ENCODE measurements around the gene ASAP2.

Gene ASAP2

DNA sequence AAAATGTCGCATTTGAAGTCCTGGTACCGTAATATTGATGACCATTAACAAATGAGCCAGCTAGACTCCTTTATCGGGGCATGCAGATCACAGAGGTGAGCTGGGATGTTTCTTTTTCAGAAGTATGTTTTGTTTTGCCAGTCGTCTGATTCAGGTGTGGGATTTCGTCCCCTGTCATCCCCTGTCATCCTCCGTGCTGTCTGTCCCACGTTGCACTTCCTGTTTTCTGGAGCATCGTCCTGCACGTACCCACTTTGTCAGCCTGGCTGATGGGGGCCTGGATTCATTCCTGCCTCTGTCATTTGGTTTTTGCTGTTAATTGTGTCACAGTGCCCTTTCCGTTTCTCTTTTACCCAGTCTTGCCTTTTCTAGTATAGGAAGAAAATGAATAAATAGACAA, 72.8 kb downstream of the ASAP2 start:
- DNase-seq, result no peak

DNA sequence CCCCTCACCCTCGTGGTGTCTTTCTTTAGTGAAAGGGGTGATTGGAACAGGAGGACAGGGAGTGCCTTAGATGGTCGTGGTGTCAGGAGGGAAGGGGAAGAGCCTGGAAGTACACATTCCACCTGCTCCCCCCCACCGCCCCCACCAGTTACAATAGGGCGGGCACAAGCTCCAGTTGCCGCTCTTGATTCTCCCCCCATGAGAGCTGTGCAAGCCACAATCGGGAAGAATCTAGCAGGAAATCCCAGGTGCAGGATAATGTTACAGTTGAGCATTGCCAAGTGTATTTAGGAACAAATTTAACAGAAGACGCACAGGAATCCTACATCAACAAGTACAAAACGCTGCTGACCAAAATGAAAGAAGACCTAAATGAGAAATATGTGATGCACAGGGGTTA, 73.6 kb downstream of the ASAP2 start:
- no peak for DNase-seq

DNA sequence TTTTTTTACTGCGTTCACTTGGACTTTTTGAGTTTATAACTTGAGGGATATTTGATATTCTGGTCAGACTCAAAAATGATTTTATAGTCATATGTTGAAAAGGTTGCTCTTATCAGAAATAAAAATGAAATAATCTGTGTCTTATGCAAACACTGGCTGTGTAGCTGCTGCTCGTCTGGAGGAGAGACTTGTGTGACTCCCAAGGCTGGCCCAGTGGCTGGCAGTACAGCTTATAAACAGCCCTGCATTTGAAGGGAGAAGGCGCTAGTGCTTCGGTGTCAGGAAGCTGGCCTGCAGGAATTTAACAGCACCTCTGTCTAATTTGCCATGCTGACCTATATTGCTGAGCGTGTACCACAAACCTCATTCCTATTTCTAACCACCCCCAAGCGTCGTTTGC, 74.5 kb downstream of the ASAP2 start:
- no peak for DNase-seq

DNA sequence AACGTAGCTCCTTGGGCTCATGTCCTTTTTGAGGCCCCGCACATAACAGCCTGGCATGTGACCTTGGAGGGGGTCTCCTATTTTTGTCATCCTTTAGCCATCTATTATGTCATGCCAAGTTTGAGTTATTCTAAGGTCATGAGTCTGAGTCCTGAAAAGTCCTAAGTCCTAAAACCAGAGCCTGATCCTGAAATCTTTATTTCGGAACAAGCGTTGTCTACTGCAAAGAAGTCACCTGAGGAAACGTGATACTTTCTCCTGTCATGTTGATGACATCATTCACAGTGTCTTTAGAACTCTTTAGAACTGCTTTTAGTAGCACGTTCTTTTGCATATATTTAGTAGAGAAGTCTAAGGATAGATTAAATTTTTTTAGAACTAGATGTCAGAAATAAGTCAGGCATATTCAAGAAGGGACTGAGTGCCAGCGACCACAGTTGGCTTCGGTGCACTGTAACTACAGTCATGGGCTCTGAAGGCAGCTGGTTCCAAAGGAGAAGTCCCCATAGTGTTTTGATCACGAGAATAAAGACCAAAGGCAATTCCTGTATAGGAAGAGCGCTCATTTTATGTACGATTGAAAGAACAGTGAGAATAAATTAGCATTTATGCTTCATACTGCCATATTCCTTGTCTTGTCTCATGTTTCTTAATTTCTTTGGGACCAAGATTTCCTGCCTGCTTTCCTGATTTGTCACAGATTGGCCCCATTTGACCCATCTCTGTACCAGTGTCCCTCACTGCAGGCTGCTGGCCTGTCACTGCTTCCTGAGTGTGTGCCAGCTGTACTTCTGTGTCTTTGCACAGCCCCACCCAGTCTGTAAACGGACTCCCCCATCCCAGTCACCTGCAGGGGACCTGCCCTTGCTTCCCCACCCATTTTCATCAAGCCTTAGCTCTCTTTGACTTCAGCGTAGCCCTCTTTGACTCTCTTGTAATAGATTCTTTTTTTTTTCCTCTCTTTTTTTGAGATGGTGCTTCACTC, 75.8 kb downstream of the ASAP2 start:
- no peak for DNase-seq

DNA sequence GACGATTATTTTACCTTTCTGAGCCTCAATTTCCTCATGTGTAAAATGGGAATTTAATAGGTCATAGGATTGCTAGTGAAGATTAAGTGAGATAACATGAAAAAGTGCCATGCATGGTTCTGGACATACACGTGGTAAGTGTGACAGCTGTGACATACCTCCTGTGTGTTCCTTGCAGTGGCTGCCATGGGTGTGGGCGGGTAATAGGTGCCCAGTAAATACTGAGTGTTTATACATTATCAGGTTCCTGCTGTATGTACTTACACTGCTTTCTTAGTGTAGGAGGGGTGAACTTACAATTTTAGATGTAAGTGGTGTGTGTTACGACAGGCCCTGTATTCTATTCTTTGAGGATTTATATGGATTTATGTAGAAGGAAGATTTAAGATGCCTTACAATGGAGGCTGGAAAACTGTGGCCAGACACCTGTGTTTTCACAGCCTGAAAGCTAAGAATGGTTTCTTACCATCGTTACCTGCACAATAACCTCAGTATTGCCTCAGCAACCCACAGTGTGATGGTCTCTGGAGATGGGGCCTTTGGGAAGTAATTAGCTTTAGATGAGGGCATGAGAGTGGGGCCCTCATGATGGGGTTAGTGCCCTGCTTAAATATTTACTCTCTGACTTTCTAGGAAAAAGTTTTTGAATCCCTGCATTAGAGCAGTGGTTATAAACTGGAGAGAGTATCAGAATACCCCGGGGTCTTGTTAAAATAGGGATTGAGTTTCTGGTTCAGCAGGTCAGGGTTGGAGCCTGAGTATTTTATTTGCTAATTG, 78.1 kb downstream of the ASAP2 start:
- no peak for DNase-seq

DNA sequence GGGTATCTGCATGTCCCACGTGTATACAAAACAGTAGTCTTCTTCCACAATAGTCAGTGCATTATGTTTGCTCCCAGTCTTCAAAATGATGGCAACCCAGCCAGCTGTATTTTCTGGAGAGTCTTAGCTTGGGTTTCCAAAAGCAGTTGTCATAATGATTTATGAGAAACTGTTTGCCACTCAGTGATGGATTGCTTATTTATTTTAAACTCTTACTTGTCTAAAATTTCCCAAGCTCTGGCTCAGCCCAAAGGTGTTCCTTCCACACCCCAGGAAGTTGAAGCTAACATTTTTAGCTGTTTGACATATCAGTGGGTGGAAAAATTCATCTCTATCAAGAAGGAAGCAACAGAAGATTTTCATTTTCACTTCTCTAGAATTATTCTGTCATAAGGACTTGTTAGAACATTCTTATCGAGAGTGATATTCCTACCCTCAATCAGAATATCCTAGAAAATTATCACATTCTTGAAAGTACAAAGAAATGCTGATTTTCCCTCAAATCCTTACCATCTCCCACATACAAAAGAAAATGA, 78.8 kb downstream of the ASAP2 start:
- DNase-seq, result no peak

DNA sequence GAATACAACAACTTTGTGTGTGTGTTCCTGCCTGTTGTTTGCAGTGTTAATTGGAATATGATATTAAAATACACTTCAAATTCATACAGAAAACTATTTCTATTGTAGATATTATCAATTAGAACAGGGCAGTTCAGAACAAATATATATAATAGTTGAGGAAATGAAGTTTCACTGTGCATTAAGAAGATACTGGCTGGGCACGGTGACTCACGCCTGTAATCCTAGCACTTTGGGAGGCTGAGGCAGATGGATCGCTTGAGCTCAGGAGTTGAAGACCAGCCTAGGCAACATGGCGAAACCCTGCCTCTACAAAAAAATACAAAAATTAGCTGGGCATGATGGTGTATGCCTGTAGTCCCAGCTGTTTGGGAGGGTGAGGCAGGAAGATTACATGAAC, 79.3 kb downstream of the ASAP2 start:
- no peak for DNase-seq

DNA sequence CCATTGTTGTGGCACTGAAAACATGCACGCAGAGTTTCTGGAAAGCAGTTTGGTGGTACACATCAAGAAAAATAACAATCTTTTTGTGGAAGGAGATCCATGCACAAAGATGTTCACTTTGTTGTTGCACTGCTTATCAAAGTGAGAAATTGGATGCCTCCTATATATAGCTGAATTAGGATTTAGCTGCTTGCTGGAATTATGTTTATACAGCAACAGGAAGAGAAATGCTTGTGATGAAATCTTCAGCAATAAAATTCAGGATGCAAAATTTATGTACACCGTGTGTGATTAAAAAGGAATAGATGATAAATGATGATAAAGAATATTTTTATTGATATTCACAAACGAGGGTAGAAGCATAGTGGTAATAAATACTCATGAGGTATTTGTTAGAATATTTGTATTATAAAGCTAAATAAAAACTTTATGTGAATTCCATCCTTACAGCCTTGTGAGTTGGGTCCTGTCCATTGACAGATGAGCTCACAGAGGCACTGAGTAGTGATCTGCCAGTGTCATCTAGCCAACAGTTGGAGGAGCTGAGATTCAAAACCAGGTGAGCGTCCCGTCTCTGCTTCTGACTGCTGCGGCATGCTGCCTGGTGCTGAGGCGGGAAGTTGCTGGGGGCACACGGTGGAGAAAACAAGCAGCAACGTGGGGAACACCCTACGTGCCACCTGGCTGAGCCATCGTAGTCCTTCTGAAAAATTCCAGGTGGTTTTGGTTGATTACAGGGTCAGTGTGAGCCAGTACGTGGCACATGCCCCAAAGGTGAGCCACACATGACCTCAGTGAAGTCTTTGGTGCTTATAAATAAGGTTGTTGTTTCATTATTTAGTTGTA, 80.2 kb downstream of the ASAP2 start:
- DNase-seq, result no peak

DNA sequence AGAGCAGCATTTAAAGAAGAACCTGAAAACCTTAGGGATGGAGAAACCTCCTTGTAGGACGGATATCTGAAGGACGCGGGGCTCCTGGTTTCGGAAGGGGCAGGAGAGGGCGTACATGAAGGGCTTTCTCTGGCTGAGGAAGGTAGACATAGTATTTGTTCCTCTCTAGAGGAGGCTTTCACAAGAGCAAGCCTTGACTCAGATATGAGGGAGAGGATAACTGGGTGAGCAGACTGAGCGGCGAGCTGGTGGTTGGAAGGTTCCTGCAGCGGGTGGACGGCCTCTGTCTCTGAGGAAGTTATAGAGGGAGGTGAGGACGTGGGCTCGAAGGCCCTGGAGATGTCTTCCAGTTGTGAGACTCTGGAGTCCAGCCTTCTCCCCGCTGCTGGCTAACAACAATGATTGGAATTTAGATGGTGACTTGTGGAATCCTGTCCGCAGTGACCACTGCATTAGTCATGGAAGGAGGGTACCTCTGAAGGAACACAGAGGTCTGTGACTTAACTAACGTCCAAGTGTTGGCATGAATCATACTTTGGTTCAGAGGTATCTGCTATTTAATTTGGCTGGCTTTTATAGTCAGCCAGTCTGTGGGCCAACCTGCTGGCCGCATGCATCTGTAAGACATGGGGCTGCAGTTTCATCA, 80.9 kb downstream of the ASAP2 start:
- DNase-seq, result no peak

DNA sequence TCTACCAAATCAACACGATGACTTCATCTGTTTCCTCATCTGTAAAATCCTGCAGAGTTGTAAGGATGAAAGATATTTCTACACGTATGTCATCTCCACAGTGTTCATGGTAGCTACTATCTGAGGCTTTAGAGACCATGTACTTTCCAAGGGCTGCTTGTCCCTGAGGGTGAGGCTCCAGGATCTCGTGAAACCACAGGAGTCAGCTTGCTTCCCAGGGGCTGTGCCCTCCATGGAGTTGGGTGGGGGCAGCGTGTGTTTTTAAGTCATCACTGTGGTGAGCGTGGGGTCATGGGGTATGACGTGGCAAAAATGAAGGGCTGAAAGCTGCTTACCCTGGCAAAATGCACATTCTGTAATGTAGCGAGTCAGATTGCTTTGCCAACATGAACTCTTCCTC, 81.6 kb downstream of the ASAP2 start:
- DNase-seq, result no peak

DNA sequence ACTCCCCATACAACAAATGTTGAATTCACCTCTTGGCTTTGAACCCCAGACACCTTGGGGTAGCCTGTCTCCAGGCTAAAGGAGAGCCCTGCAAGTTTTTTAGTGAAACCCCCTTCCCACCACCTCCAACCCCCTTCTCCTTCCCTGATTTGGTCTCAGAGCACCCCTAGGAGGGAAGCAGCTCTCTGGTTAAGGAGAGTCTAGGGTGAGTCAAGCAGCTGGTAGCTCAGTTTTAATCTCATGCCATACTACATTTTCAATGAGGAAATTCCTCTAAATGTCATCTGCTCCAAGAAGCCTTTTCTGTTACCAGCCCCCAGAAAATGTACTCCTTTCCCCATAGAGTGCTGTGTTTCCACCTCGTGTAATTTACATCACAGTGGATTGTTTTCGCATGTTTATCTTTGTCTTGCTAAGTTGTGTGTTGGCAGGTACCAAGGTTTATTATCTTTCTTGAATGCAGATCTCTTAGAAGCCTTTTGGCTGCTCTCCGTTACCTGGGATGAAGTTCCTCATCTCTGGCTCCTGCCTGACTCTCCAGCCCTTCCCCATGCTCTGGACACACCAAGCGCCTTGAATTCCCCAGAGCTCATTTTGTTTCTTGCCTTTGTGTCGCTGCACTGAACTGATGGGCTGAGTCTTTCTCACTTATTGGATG, 82.2 kb downstream of the ASAP2 start:
- DNase-seq, result no peak

DNA sequence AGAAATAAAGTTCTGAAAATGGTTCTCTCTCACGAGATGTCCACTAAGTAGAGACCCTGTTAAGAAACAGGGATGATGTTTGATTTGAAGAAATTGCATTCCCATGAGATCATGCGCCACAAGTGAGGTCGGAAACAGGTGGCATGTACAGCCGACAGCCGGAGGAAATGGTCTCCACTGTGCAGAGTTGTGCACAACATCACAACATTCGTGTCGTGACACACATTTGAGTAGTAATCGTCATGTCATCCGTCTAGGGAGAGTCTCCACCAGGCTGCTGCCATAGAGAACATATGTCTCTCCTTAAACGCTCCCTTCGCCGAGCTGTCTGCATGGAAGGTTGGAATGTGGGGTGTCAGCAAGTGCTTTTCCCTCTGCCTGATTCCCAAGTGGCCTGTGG, 84.7 kb downstream of the ASAP2 start:
- DNase-seq, result no peak

DNA sequence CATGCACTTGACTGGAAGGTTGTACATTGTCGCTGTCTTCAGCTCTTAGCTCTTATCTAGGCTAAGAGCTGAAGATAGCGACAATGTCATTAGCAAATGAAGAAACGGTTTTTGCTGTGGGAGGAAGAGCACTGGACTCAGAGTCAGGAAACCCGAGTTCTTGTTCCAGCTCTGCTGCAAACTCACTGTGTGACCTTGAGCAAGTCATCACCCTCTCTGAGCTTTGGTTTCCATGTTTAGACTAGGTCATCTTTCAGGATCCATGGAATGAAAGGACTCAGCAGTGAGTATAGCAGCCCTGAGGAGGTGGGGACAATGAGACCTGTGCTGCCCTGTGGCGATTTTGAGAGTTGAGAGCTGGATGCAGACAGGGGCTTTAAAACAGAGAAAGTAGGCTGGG, 85.3 kb downstream of the ASAP2 start:
- no peak for DNase-seq

DNA sequence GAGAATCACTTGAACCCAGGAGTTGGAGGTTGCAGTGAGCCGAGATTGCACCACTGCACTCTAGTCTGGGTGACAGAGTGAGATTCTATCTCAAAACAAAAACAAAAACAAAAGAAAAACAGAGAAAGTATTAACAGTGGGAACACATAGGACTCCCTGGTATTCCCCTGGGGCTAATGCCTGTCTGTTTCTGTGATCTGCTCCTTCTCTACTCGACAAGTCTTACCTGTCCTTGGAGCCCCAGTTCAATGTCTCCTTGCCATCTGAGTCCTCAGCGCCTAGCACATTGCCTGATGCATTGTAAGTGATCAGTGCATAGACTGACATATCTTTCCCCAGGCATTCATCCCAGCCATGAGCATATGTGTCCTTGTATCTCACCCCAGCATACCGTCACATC, 85.8 kb downstream of the ASAP2 start:
- no peak for DNase-seq

DNA sequence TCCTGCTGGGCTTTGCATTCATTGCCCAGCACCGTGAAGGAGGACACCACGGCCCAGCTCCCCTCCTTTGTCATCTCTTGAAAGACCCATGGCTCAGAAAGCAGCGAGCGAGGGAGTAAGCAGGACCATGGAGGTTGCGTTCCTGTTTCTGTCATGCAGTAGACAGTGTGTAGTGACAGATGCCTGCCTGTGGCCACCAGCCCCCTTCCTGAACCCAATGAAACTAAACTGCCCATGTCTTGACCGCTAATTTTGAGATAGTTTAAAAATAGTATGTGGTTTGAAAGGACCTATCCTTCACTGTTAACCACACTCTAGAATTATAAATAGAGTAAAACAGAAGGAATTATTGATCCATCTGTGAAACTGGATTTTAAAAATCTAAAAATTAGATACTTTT, 88.2 kb downstream of the ASAP2 start:
- no peak for DNase-seq

DNA sequence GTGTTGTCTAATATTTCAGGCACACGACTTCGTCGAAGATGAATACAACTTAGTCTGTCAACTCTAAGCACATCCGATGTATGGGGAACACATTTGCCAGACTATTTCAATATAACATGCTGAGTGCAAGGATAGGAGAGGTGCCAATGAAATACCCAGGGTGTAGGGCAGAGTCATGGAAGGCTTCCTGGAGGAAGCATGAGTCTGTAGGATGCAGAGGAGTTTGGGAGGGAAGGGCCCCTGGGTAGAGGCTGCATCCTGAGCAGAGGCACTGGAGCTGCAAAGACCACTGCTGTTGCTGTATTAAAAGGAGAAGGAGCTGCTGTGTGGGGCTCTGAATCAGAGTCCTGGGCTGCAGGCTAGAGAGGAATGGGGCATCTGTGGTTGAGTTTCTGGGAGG, 89.9 kb downstream of the ASAP2 start:
- no peak for DNase-seq

DNA sequence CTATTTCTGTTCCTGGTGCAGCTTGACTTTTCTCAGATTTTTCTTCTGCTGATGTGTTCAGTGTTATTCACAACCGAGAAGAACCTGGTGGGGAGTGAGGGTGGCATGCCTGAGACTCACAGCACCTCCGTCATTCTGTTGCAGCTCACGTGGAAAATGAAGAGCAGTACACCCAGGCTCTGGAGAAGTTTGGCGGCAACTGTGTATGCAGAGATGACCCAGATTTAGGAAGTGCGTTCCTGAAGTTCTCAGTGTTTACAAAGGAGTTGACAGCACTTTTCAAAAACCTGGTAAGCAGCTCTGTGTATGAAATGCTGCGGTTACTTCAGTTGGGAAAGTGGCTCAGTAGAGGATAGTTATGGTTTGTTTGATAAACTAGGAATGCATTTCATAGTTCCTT, 90.5 kb downstream of the ASAP2 start:
- no peak for DNase-seq

DNA sequence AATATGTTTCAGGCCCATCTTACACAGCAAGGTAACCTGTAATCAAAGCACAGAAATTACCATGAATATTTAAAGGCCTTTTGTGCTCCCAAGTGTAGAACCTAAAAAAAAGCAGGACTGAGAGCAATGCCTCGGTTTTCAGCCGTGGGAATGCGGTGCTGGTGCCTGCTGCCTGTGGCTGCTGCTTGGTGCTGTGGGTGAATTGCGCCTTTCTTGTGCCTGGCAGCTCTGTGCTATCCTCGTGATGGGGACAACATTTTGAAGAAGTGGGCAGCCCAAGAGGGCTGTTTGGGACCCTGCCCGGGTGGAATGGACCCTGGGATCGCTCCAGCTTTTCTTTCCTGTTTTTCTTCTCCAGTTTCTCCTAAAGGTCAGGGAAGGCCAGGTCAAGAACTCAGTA, 91.2 kb downstream of the ASAP2 start:
- DNase-seq, result no peak

DNA sequence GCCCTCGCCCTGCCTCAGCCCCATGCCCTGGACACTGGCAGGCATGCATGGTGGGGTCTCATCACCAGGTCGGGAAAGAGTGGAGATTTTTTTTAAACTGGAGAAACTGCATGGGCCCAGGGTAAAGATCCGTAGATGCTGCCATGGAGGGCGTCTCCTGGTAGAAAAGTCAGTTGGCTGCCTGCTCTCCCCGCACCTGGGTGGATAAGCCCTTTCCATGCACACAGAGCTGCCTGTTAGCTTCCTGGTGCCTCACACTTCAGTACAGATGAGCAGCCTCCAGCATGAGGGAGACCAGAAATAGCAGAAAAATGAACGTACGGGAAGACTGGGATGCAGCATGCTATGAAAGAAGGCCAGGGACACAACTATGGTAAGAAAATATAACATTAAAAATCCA, 92.0 kb downstream of the ASAP2 start:
- no peak for DNase-seq

DNA sequence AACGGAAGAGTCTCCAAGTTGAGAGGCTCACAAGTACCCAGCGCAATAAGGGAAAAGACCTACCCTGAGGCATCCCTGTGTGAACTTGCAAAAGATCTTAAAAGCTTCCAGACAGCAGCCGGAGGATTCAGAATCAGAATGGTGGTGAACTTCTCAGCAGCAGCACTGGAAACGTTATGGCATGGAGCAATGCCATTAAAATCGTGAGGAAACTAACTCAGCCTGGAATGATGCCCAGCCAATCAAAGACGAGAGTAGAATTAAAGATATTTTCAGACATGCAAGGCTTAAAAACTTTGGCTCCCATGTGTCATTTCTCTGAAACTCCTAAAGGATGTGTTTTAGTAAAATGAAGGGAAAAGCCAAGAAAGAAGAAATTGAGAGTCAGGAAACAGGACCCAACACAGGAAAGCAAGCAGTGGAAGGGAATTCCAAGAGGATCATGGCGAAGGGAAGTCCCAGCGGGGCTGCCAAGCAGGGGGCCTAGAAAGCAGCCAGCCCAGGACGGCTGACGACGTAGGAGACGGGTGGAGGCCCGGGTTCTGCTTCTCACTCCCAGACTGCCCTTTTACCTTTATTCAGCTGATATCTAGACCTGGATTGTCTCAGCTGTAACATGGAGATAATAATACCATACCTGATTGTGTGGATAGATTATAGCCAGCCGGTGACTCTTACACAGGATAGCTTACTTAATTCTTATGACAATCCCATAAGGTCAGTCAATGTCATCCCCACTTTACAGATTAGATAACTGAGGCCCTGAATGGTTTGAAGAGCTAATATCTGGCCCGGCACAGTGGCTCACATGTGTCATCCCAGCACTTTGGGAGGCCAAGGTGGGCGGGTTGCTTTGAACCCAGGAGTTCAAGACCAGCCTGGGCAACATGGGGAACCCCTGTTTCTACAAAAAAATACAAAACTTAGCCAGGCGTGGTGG, 92.8 kb downstream of the ASAP2 start:
- no peak for DNase-seq

DNA sequence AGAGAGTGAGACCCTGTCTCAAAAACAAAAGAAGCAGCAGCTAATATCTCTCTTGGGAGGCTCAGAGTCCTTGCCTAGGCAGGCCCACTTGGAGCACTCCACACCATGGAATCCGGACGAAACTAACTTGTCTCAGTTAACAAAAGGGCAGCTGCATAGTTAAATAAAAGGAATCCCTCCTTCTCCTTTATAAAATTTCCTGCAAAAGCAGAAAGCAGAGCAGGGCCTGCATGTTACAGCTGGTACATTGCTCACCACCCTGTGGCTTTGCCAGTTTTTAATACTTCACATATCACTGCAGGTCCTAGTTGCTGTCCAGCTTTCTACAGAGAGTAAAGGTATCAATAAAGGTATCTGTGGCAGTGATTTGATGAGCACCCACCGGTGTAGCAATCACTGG, 93.6 kb downstream of the ASAP2 start:
- DNase-seq, result no peak

Measured in RPMI8226 (cell line).